Myocyte (in vitro differentiated cells): Measurements from ENCODE around the gene LRRC17. TPM values are rescaled to one million over a fixed set of nuclear protein-coding genes. Genes with fewer than 3 reads are reported as not detected.
"Not testable (repeated sequence)": the region's sequence is repeated elsewhere in the genome, so short reads cannot be mapped to it uniquely, and the experiment has no call there.

Experiments used
- DNase-seq: peaks from one replicate; pipeline ENCODE4 v3.0.0-alpha.2; 2012; ENCODE audit warnings: low read depth
- total RNA-seq: library from RNA; depleted of rRNA; stranded (reverse); fragments of >200 nt; gene quantifications from 2 replicates; pipeline ENCODE4 v1.2.3, GENCODE V29; 2014

LRRC17 gene
- total RNA-seq, 1 donor from 2014 or later = 533 TPM

- DNase-seq = no peak
These were observed 25.9 kb downstream of the LRRC17 start for GRCh38 chr7:102938679-102939078.

- DNase-seq = no peak
These were observed 29.5 kb downstream of the LRRC17 start for GRCh38 chr7:102942181-102942866.

GRCh38 chr7:102942868-102943267 lies 30.1 kb downstream of the LRRC17 start:
- no peak for DNase-seq

GRCh38 chr7:102943423-102944169 lies 30.8 kb downstream of the LRRC17 start:
- DNase-seq = no peak

GRCh38 chr7:102944241-102944640 lies 31.4 kb downstream of the LRRC17 start:
- DNase-seq = no peak

GRCh38 chr7:102951839-102952238 lies 39.0 kb downstream of the LRRC17 start:
- no peak for DNase-seq

- DNase-seq = no peak
These were observed 40.6 kb downstream of the LRRC17 start for GRCh38 chr7:102953406-102953805.

GRCh38 chr7:102954359-102954758 lies 41.6 kb downstream of the LRRC17 start:
- not testable (repeated sequence) for DNase-seq

GRCh38 chr7:102958004-102958403 lies 45.2 kb downstream of the LRRC17 start:
- not testable (repeated sequence) for DNase-seq

GRCh38 chr7:102961993-102962392 lies 49.2 kb downstream of the LRRC17 start:
- DNase-seq = not testable (repeated sequence)

- no peak for DNase-seq
These were observed 53.7 kb downstream of the LRRC17 start for GRCh38 chr7:102966465-102966864.

- peak; percentile 37 for DNase-seq
These were observed 55.0 kb downstream of the LRRC17 start for GRCh38 chr7:102967798-102968197.

GRCh38 chr7:102973096-102973802 lies 60.4 kb downstream of the LRRC17 start:
- DNase-seq = no peak

- no peak for DNase-seq
These were observed 61.8 kb downstream of the LRRC17 start for GRCh38 chr7:102974366-102975236.

GRCh38 chr7:102975854-102976253 lies 63.1 kb downstream of the LRRC17 start:
- no peak for DNase-seq

- DNase-seq = no peak
These were observed 63.7 kb downstream of the LRRC17 start for GRCh38 chr7:102976493-102976892.

- not testable (repeated sequence) for DNase-seq
These were observed 64.8 kb downstream of the LRRC17 start for GRCh38 chr7:102977586-102977985.

GRCh38 chr7:102978284-102978683 lies 65.5 kb downstream of the LRRC17 start:
- DNase-seq = no peak

GRCh38 chr7:102979670-102980069 lies 66.9 kb downstream of the LRRC17 start:
- no peak for DNase-seq

- DNase-seq = no peak
These were observed 68.7 kb downstream of the LRRC17 start for GRCh38 chr7:102981451-102981850.

GRCh38 chr7:102982235-102982634 lies 69.4 kb downstream of the LRRC17 start:
- DNase-seq = no peak
